Activated CD8-positive, alpha-beta memory T cell treated with anti-CD3 and anti-CD28 coated beads for 1 hour (primary cell): Measurements from ENCODE around the gene IL16.

ENCODE experiments used
- DNase-seq, 2 donors: peaks; one replicate each; pipeline ENCODE4 v3.0.0-alpha.2; 2020; ENCODE audit warnings: low read depth in 1 of 2; ENCODE audit errors: extremely low read depth in 1 of 2

IL16 gene

DNA sequence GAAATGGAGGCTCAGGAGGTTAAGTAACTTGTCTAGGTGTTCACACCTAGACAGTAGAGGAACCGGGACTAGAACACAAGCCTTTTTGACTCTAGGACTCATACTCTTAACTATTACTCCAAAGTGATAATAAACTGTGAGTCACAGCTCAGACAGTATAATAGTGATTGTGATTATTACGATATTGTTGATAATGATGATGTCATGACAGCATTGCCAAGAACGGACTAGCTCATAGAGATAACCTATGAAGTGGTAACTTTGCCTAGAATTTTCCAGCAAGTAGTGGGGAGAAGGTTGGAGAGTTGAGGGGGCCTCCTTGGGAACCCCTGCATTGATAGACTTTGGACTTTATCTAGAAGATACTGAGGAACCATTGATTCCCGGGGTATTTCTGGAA lies 93.2 kb downstream of the IL16 start:
- no peak for DNase-seq

- no peak for DNase-seq
Observed at GRCh38 chr15:81291916-81292522, 95.3 kb downstream of the IL16 start.

- no peak for DNase-seq
Observed at GRCh38 chr15:81292523-81293001, 95.9 kb downstream of the IL16 start.

DNA sequence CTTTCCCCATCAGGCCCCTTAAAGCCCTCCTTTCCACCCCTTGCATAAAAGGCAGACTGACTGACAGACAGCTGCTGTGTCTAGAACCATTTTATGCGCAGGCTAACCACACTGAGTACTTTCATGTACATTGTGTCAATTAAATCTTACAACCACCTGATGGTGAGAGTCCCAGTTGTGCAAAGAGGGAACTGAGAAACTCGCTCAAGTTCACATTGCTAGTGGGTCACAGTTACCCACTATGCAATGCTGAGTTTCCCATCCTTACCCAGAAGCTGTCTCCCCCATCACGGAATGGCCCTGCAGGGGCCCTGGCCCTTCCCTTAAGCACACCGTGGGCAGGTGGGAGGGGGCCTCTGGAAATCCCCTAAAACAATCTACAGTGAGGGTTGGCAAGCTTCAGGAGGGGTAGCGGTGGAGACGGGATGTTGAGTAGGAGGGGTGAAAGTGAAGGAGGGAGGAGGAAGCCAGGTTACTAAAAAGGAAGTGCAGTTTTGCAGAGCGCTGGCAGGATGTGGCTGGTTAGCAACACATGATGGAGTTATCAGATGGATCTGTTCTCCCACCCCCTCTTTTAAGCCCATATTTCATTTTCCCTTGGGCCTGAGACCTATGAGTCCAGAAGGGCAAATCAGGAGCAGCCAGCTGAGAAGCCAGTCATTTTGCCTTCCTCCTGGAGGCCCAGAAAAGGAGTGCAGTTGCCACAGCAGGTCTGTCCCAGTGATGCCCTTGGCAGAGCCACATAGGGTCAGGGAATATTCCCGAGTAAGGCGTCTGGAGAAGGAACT lies 97.2 kb downstream of the IL16 start:
- peak in 1 of 2 donors; percentile 24 for DNase-seq

DNA sequence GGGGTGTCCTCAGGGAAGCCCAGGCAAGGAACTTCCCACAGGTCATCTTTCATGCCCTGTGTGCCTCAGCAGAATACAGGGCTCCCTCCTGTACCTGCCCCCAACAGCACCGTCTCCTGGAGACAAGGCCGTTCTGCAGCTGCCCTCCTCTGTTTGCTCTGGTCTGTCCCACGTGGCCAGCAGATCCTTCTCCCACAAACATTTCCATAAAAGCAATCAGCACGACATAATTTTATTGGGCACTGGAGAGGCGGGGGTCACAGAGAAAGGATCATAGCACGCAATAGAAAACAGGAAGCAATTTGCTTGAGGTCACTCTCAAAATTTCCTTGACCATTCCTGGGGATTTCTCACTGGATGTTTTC lies 97.8 kb downstream of the IL16 start:
- no peak for DNase-seq

- no peak for DNase-seq
Observed at GRCh38 chr15:81295486-81296121, 98.9 kb downstream of the IL16 start.

DNA sequence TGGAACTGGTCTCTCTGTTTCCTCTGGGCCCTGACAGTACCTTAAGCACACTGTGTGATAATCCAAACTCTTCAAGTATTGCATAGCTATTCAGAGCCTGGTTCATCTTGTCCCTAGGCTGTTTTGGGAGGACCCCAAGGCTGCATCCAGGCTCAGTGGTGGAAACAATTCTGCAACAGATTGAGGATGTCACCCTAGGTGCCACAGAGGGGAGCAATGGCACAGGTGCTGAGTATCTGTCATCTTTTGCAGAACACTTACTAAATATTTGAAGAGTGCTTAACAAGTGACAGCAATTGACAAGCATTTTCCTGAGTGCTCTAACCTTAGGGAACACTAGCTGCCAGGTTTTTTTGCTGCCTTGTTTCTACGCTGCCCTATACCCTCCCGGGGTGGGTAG lies 99.5 kb downstream of the IL16 start:
- DNase-seq: no peak

- peak; percentile 29 to 43 for DNase-seq
Observed at GRCh38 chr15:81296673-81297072, 100.0 kb downstream of the IL16 start.

DNA sequence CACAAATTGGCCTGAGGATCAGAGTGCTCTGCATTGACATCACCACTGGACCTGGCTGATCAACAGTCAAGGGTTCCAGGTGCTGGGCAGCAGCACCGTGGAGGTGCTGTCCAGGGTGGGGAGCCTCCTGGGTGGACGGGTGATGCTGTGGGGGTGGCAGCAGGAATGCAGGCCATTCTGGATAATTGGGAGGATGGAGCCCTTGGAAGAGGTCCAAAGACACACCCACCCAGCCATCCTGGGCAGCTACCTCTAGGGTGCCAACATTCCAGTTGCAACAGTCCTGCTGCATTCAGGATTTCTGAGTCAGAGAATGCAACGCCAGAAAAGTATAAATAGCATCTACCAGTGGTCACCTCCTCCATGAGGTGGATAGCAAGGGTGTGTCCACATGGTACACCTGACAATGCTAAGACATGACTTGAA lies 100.5 kb downstream of the IL16 start:
- DNase-seq: no peak

- no peak for DNase-seq
Observed at GRCh38 chr15:81297603-81298575, 101.2 kb downstream of the IL16 start.

- DNase-seq: no peak
Observed at GRCh38 chr15:81298611-81299010, 101.9 kb downstream of the IL16 start.

DNA sequence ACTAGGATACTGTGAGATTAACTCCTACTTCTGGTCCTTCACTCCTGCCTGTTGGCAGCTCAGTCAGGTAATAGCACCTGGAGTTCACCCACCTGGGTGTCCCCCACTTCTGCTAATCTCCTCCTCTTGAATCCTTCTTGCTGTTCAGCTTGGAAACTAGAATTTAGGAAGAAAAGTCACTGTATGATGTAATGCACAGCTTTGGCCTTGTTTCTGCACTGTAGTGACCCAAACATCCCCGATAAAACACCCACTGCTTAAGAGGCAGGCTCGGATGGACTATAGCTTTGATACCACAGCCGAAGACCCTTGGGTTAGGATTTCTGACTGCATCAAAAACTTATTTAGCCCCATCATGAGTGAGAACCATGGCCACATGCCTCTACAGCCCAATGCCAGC lies 102.5 kb downstream of the IL16 start:
- no peak for DNase-seq

DNA sequence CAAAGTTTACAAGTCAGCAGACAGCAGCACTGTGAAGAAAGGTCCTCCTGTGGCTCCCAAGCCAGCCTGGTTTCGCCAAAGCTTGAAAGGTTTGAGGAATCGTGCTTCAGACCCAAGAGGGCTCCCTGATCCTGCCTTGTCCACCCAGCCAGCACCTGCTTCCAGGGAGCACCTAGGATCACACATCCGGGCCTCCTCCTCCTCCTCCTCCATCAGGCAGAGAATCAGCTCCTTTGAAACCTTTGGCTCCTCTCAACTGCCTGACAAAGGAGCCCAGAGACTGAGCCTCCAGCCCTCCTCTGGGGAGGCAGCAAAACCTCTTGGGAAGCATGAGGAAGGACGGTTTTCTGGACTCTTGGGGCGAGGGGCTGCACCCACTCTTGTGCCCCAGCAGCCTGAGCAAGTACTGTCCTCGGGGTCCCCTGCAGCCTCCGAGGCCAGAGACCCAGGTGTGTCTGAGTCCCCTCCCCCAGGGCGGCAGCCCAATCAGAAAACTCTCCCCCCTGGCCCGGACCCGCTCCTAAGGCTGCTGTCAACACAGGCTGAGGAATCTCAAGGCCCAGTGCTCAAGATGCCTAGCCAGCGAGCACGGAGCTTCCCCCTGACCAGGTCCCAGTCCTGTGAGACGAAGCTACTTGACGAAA lies 103.1 kb downstream of the IL16 start:
- DNase-seq: no peak

DNA sequence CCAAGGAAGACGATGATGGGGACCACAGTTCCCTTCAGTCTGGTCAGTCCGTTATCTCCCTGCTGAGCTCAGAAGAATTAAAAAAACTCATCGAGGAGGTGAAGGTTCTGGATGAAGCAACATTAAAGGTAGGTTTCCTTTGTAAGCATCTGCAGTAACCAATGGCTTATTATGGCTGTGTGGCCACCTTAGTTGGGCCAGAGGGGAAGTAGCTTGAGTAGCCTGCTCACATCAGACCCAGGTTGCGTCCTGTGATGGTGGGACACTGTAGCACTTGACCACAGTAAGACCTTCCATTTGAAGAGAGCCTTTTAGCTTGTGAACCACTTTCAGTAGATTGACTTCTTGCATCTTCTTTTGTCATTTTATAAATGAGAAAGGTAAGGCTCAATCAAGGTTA lies 104.7 kb downstream of the IL16 start:
- DNase-seq: no peak

GRCh38 chr15:81301815-81302399 lies 105.2 kb downstream of the IL16 start:
- DNase-seq: no peak

GRCh38 chr15:81302701-81303109 lies 106.0 kb downstream of the IL16 start:
- no peak for DNase-seq

DNA sequence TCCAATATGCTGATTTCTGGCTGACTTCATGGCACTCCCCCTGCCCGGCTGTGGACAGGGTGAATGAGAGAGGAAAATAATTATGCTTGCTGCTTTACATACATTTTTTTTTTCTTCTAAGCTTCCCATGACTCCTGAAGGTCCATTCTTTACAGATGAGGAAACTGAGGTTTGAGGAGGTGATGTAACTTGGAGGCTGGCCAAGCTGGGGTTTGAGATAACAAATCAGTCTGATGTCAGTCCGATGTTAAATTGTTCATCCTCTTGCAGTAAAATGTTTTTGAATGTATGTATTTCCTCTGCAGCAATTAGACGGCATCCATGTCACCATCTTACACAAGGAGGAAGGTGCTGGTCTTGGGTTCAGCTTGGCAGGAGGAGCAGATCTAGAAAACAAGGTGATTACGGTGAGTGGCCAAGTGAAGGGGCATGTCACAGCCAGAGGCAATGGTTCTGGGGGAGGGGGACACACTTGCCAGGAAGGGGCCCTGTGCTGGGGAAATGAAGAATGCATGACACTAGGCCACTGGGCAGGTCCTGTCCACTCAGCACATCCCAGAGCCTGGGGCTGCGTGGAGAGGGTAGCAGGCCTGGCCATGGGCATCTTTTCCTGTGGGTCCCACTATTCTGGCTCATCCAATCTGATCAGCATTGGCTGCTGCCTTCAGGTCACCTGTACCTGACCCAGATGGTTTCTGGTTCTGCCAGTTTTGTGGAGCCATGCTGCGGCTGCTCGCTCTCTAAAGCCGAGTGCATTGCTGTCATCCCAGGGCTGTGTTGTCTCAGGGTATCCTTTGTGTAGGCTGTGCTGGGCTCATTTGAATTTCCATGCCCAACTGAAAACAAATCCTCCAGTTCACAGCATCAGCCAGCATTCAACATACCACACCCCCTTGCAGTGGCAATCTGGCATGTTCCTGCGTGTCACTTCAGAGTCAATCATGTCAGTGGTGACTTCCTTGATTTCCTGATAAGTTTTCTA lies 106.9 kb downstream of the IL16 start:
- no peak for DNase-seq

- no peak for DNase-seq
Observed at GRCh38 chr15:81304226-81304625, 107.5 kb downstream of the IL16 start.

DNA sequence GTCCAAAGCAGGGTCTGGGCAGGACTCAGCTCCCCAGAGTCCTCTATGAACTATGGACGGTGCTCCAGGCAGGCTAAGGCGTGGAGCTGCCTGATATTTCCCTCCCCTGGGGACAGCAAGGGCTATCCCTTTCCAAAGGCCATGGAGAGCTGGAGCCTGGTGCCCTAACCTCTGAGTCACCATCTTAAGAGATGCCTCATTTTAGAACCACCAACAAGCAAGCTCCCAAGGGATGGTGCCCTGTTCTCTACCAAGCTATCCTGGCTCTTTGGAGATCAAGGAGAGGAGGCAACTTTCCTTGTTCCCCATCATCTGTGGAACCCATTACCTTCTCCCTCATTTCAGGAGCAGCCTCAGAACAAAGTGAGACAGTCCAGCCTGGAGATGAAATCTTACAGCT lies 111.6 kb downstream of the IL16 start:
- DNase-seq: no peak
